HG02943 (cell line): Measurements from ENCODE around the gene ZNF618.

Source experiments
- ATAC-seq: cut with Tn5 transposase; IDR thresholded peaks from one replicate; pipeline ENCODE4 v1.9.1; 2021; ENCODE audit warnings: mild to moderate bottlenecking, low read depth, moderate library complexity; ENCODE audit not compliant: unreplicated experiment

Gene ZNF618

GRCh38 chr9:113909421-113909820, 33.3 kb downstream of the ZNF618 start:
- no peak for ATAC-seq

GRCh38 chr9:113910036-113910639, 34.0 kb downstream of the ZNF618 start:
- no peak for ATAC-seq

GRCh38 chr9:113911850-113912557, 35.9 kb downstream of the ZNF618 start:
- ATAC-seq, result no peak

- no peak for ATAC-seq
Measured at GRCh38 chr9:113912816-113913215, 36.7 kb downstream of the ZNF618 start.

- no peak for ATAC-seq
Measured at GRCh38 chr9:113913426-113914195, 37.5 kb downstream of the ZNF618 start.

- ATAC-seq, result no peak
Measured at GRCh38 chr9:113914517-113914916, 38.4 kb downstream of the ZNF618 start.

- ATAC-seq, result no peak
Measured at GRCh38 chr9:113915817-113916434, 39.8 kb downstream of the ZNF618 start.

GRCh38 chr9:113916931-113917330, 40.8 kb downstream of the ZNF618 start:
- ATAC-seq, result no peak

GRCh38 chr9:113918697-113919350, 42.7 kb downstream of the ZNF618 start:
- ATAC-seq, result no peak

GRCh38 chr9:113919382-113919781, 43.3 kb downstream of the ZNF618 start:
- no peak for ATAC-seq

- no peak for ATAC-seq
Measured at GRCh38 chr9:113919871-113920270, 43.8 kb downstream of the ZNF618 start.

- ATAC-seq, result no peak
Measured at GRCh38 chr9:113920872-113921271, 44.8 kb downstream of the ZNF618 start.

GRCh38 chr9:113921396-113921925, 45.4 kb downstream of the ZNF618 start:
- no peak for ATAC-seq

GRCh38 chr9:113922160-113922559, 46.1 kb downstream of the ZNF618 start:
- no peak for ATAC-seq

- no peak for ATAC-seq
Measured at GRCh38 chr9:113926211-113926610, 50.1 kb downstream of the ZNF618 start.

- ATAC-seq, result no peak
Measured at GRCh38 chr9:113927277-113927676, 51.2 kb downstream of the ZNF618 start.

- ATAC-seq, result no peak
Measured at GRCh38 chr9:113928269-113928668, 52.2 kb downstream of the ZNF618 start.

- no peak for ATAC-seq
Measured at GRCh38 chr9:113929634-113930389, 53.7 kb downstream of the ZNF618 start.

GRCh38 chr9:113930390-113930783, 54.3 kb downstream of the ZNF618 start:
- no peak for ATAC-seq

GRCh38 chr9:113931140-113931539, 55.0 kb downstream of the ZNF618 start:
- ATAC-seq, result no peak
